EL (cell line): ENCODE data around the gene REM1.

Experiments
- DNase-seq: peaks from one replicate; pipeline ENCODE4 v3.0.0-alpha.2; 2016

The REM1 gene

GRCh38 chr20:31527266-31527665 is 52.2 kb downstream of the REM1 start:
- no peak for DNase-seq
